IPS-15b (cell line): ENCODE results near the gene UQCRHL.
"Not testable (repeated sequence)": the region's sequence is repeated elsewhere in the genome, so short reads cannot be mapped to it uniquely, and the experiment has no call there.

Source experiments
- H3K27me3 ChIP-seq: one replicate; pipeline ENCODE4 v1.6.1; 2013; ENCODE audit warnings: low read length; ENCODE audit not compliant: control insufficient read depth, insufficient read depth
- H3K36me3 ChIP-seq: one replicate; pipeline ENCODE4 v1.6.1; 2013; ENCODE audit warnings: low read length; ENCODE audit not compliant: control insufficient read depth, insufficient read depth
- H3K4me1 ChIP-seq: one replicate; pipeline ENCODE4 v1.6.1; 2013; ENCODE audit warnings: mild to moderate bottlenecking, low read length; ENCODE audit not compliant: control insufficient read depth, insufficient read depth
- H3K4me3 ChIP-seq: one replicate; pipeline ENCODE4 v1.5.1; 2013; ENCODE audit warnings: low read depth, low read length
- H3K9ac ChIP-seq: one replicate; pipeline ENCODE4 v1.6.1; 2013; ENCODE audit warnings: low read depth, mild to moderate bottlenecking, low read length
- H3K9me3 ChIP-seq: one replicate; pipeline ENCODE4 v1.6.1; 2013; ENCODE audit warnings: mild to moderate bottlenecking, low read length; ENCODE audit not compliant: control insufficient read depth, insufficient read depth

Gene UQCRHL

DNA sequence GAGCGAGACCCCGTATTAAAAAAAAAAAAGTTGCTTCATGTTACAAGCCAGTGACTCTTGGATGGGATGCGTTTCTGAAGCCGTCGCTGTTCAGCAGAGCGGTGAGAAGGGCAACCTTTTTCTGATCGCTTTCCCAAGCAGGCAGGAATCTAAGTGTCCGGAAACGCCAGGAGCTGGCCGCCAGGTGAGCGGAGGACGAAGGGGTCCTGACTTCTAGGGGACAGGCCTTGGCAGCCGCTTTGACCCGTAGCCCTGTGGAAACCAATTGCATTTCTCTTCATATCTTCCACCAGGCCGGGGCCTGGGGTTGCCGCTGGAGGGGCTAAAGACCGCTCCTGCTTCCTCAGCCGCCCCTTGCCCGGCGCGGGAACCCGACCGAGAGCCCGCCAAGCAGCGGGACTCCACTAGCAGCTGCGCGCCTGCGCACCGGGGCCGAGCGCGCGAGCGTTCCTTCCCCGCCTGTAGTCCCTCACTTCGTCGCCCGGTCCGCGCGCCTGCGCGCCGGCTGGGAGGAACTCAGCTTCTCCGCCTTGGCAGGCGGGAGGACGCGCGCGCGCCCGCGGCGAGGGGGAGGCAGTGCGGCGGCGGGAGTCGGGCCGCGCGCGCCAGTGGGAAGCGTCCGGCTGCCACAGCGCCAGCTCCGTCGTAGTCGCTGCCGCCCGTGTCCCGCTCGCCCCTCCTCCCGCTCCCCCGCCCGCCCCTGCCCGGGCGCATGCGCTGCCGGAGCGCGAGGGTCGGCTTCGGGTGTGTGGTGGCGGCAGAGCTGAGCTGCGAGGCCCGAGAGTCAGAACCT, 39.8 kb upstream of the UQCRHL start, which contains the start of gene SPEN:
Gene SPEN, plus strand, starts transcription at position 608 of the 793 bp plus-strand sequence. CDS start 361 bp downstream, outside the sequence.
- Histone ChIP-seq H3K27me3 (no peaks in the 10 kb centered on the region), H3K9me3 (no peaks in the 10 kb centered on the region), H3K9ac (peak within 1 kb of the TSS; percentile 76), H3K36me3 (no peaks in the 10 kb centered on the region), H3K4me1 (peaks cover 13% of the 10 kb centered on the region), H3K4me3 (peak within 1 kb of the TSS; percentile 91)

DNA sequence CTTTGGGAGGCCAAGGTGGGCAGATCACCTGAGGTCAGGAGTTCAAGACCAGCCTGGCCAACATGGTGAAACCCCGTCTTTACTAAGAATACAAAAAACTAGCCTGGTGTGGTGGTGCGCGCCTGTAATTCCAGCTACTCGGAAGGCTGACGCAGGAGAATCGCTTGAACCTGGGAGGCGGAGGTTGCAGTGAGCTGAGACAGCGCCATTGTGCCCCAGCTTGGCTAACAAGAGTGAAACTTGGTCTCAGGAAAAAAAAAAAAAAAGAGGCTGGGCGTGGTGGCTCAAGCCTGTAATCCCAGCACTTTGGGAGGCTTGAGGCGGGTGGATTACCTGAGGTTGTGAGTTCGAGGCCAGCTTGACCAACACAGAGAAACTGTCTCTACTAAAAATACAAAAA, 38.6 kb upstream of the UQCRHL start:
- not testable (repeated sequence) for H3K4me1 ChIP-seq

DNA sequence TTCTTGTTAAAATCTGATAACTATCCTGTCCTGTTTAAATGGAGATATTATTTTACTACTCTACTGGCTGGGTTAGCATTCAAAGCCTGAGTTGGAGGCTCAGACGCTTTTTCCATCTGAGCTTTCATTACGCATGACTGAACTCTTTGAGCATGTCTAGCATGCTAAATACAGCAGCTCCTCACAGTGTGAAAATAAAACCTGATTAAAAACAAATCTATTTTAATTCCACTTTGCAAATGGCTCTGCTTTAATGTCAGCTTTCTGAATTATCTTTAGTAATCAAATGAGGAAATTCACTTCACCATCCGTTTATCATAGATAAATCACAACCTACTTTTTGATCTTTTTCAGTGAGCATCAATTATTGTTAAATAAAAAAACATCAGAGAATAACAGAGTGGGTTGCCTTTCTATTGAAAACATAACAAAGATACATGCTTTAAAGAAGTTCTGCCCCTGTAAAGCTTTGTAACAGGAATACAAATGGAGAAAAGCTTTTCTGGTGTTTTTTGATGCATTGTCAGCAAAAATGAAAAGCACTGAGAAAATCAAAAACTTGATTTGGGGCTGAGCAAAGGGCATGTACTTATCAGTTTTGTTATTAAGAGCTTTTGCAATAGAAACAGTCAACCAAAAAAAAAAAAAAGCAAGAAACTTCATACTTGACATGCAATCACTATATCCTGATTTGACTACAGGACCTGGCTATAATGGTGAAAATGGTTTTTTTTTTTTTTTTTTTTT, 36.5 kb upstream of the UQCRHL start:
- Histone ChIP-seq H3K36me3 (no peaks in the 10 kb centered on the region), H3K9ac (no peak overlapping the region), H3K4me3 (no peak overlapping the region), H3K27me3 (no peaks in the 10 kb centered on the region), H3K9me3 (no peaks in the 10 kb centered on the region), H3K4me1 (no peaks in the 10 kb centered on the region)

More for the DNA sequence above, 38.6 kb upstream of the UQCRHL start:
- not testable (repeated sequence) for H3K27me3 ChIP-seq, H3K36me3 ChIP-seq, H3K9ac ChIP-seq, H3K4me3 ChIP-seq, H3K9me3 ChIP-seq

DNA sequence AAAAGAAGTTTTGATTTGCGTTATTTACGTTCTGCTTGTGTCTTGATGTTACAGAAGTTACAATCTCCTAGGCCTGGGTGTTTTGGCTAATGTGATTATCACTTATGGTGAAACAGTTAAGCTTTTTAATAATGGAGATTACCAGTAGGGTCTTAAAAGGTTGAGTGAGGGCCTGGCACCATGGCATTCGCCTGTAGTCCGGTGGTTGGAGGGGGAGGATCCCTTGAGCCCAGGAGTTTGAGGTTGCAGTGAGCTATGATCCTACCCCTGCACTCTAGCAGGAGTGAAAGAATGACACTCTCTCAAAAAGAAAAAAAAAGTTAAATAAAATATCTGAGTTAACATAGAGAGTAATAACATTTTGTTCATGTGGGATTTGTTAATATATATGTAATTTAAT, 31.3 kb upstream of the UQCRHL start:
- Histone ChIP-seq H3K9me3 (no peaks in the 10 kb centered on the region), H3K9ac (no peak overlapping the region), H3K4me1 (no peaks in the 10 kb centered on the region), H3K27me3 (no peaks in the 10 kb centered on the region), H3K36me3 (no peaks in the 10 kb centered on the region), H3K4me3 (no peak overlapping the region)

DNA sequence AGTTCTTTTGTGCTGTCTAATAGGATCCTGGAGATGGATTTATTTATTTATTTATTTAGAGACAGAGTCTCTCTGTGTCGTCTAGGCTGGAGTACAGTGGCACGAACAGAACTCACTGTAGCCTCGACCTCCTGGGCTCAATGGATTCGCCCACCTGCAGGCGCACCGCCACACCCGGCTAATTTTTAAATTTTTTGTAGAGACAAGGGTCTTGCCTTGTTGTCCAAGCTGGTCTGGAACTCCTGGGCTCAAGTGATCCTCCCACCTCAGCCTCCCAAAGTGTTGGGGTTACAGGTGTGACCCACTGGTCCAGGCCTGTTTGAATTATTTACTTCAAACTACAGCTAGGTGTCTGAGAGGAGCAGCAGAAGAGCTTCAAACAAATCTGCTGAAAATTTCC, 30.5 kb upstream of the UQCRHL start:
- Histone ChIP-seq H3K9ac (no peak overlapping the region), H3K4me1 (no peaks in the 10 kb centered on the region), H3K4me3 (no peak overlapping the region)

DNA sequence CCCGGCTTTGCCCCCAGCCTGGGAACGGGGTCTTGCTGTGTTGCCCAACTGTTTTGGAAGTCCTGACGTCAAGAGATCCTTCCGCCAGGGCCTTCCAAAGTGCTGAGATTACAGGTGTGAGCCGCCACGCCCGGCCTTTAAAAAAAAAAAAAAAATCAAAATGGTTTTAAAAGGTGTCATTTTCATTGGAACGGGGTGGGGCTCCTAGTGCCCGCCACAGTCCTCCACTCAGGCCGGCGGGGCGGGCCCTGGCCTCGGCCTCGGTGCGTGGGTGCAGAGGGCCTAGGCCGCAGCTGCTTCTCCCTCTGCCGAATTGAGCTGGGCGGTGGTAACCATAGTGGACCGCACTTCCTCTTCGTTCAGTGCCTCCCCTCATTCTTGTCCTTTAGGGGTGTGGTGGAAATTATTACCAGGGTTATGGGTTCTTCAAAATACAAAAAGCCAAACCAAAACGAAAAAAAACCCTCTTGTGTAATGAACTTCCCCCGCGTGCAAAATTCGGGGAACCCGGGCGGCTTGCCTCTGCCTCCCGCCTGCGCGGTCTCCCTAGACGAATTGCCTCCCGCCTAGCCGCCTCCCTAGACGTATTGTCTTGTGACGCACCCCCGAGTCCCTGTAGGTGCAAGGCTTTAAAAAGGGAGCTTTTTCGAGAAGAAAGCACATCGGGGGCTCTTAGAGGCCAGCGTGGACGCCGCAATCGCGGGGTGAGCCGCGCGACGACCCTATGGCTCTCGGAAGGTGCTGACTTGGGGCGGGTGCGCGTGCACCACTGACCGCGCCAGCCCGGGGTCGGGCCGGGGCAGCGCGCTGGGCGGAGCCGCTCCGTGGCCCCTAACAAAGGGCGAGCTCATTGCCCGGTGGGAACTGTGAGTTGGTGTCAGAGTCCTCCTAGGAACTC, 29.6 kb upstream of the UQCRHL start:
- Histone ChIP-seq H3K36me3 (no peaks in the 10 kb centered on the region), H3K9ac (no peak overlapping the region), H3K4me1 (no peaks in the 10 kb centered on the region), H3K27me3 (no peaks in the 10 kb centered on the region), H3K4me3 (peak overlapping the region; percentile 43), H3K9me3 (no peaks in the 10 kb centered on the region)

More for the DNA sequence above, 30.5 kb upstream of the UQCRHL start:
- H3K27me3 ChIP-seq: no peaks in the 10 kb centered on the region
- H3K9me3 ChIP-seq: no peaks in the 10 kb centered on the region
- no peaks in the 10 kb centered on the region for H3K36me3 ChIP-seq

DNA sequence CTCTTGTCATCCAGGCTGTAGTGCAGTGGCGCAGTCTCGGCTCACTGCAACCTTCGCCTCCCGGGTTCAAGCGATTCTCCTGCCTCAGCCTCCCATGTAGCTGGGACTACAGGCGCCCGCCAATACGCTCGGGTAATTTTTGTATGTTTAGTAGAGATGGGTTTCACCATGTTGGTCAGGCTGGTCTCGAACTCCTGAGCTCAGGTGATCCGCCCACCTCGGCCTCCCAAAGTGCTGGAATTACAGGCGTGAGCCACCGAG, 29.0 kb upstream of the UQCRHL start:
- not testable (repeated sequence) for H3K36me3 ChIP-seq, H3K9me3 ChIP-seq, H3K27me3 ChIP-seq, H3K4me1 ChIP-seq, H3K9ac ChIP-seq
- H3K4me3 ChIP-seq: peak overlapping the region; percentile 72

DNA sequence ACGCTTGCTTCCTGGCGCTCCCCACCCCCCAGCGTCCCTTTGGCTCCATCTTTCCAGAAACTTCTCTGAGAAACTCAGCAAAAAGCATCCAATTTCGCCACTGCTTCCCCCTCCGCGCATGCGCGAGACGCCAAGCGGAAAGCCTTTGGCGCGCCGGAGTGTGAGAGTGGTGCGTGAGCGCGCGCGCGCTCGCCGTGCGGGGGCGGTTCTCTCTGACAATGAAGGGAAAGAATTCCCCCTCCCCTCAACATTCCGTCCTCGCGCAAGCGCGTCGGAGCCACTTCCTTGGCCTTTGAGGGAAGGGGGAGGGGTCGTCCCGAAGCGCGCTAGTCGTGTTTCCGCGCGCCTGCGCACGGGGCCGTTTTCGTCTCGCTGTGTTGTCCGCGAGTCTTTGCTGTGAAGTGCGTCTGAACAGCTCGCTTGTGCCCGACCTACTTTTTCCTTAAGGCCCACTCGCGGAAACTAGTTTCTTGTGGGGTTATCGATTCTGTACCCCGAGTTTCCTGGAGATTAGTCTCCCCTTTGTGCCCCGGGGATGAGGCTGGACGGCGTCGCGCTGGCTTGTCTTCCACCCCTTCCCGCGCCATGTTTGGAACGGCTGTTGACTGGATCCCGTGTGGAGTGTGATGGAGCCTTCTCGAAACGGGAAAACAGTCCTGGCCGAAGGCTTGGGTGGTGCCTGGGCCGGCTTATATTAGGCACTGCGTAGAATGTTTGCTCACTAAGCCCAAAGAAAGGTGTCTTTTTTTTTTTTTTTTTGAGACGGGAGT, 28.5 kb upstream of the UQCRHL start:
- Histone ChIP-seq H3K4me3 (peak overlapping the region; percentile 72), H3K9ac (peak overlapping the region; percentile 95), H3K36me3 (no peaks in the 10 kb centered on the region), H3K9me3 (no peaks in the 10 kb centered on the region), H3K4me1 (no peaks in the 10 kb centered on the region), H3K27me3 (no peaks in the 10 kb centered on the region)

DNA sequence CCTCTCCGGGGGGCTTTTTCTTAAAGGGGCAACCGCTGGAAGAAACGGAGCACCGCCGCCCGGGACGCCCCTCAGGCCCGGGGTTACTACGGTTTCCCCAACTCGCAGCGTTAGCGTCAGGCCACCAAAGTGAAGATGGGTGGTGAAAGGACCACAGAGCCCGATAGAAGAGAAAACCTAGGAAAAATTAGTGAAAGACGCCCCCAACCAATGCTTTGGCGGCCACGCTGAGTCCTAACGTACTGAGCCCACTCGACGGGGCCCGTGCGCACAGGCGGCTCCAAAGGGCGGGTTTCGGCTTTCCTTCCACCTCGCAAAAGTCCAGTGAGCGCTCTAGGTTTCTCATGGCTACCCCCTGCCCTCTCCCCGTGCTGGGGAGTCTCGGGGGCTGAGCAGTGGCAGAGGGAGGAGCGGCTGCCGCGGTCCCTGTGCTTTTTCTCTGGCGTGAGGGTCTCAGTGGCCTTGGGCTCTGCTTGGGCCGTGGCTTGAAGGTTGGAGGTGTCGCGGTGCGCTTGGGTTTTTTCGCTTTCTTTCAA, 27.8 kb upstream of the UQCRHL start:
- Histone ChIP-seq H3K27me3 (no peaks in the 10 kb centered on the region), H3K9me3 (no peaks in the 10 kb centered on the region), H3K4me1 (peaks cover 3% of the 10 kb centered on the region), H3K9ac (peak overlapping the region; percentile 95), H3K36me3 (no peaks in the 10 kb centered on the region), H3K4me3 (peak overlapping the region; percentile 72)

DNA sequence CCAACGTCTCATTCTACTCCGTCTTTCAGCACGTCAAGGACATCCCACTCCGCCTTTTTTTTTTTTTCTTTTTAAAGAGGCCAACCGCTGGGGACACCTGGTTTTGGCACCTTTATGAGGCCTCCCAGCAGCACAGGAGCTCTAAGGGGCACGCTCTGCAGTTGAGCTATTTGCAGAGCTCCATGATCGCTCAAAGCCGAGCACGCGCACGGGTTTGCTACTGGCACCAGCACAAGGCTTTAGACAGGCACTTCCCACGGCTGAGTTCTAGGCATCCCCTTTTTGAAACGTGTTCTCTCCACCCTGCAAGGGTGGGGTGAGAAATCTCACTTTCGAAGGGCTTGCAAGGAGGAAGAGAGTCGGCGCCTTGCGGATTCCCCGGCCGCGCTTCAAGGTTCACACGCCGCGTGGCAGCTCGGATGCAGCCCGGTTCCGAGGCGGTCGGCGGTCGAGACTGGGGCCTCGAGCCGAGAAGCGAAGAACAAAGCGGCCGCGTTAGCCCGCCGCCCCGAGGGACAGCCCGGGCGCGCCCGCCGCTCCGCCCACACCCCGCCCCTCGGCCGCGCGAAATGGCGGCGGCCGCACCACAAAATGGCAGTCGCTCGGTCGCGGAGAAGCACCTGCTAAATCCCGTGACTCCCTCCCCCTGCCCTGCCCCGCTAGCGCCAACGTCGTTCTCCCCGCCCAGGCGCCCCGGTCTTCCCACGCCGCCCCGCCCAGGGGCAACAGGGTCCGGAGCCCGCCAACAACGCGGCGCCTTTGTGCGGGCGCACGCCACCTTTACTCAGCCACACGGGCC, 27.2 kb upstream of the UQCRHL start:
- peak overlapping the region; percentile 95 for H3K9ac ChIP-seq
- H3K27me3 ChIP-seq: no peaks in the 10 kb centered on the region
- H3K4me1 ChIP-seq: peaks cover 8% of the 10 kb centered on the region
- H3K36me3 ChIP-seq: no peaks in the 10 kb centered on the region
- peak overlapping the region; percentile 72 for H3K4me3 ChIP-seq
- no peaks in the 10 kb centered on the region for H3K9me3 ChIP-seq
